ENCODE data around the gene UQCRH. TPM values are rescaled to one million over a fixed set of nuclear protein-coding genes. Genes with fewer than 3 reads are reported as not detected.

The UQCRH gene
- total RNA-seq (2021): 502 and 508 TPM in 2 replicates
- long read RNA-seq, transcript UQCRH-201 (4 exons, 604 nt): major isoform, 106 of 124 reads
- long read RNA-seq, transcript UQCRH-205 (5 exons, 674 nt): minor isoform, 10 of 124 reads
- long read RNA-seq, partial matches to known transcripts: 0 of 124 reads
- long read RNA-seq, other reads (novel, unspliced or antisense): 7 of 124 reads

GRCh38 chr1:46303038-46303871 is at the start of gene UQCRH, which contains the start of gene LRRC41:
Gene UQCRH (plus strand): TSS chr1:46303698. CDS start chr1:46303767, 69 bp downstream.
Gene LRRC41 (minus strand): TSS chr1:46303616. CDS start chr1:46303322, 294 bp downstream.
- Mint-ChIP-seq H3K9me3 (peaks cover 0 to 3% of the 10 kb centered on the region in 2 experiments; a peak in 1 of 5 replicates), H3K4me1 (peaks cover 42 to 58% of the 10 kb centered on the region in 2 experiments), H3K27ac (peak within 1 kb of the TSS; percentile 95 to 99 (median 97)), H3K4me3 (peak within 1 kb of the TSS; percentile 100), H3K36me3 (ENCODE audit: insufficient read depth in 1 of 3, low read depth in 3 of 3) (peaks cover 24 to 29% (median 25%) of the 10 kb centered on the region in 3 experiments), H3K27me3 (ENCODE audit: low read depth) (no peaks in the 10 kb centered on the region; the same call in 1 of the 2 replicates)
- no peaks in the 10 kb centered on the region for H3K9me3 ChIP-seq (ENCODE audit: control insufficient read depth, low read depth, low read length)
- H2AFZ ChIP-seq (ENCODE audit: low read length): no peak within 1 kb of the TSS
- no peak within 1 kb of the TSS for H4K8ac ChIP-seq (replicated peaks; ENCODE audit: insufficient read length, low read depth, low read length)
- H3K18ac ChIP-seq (ENCODE audit: insufficient read length, low read depth, low read length): peak within 1 kb of the TSS; percentile 75
- H3K27ac ChIP-seq (ENCODE audit: insufficient read length, low read depth, low read length): peak within 1 kb of the TSS; percentile 6
- no peaks in the 10 kb centered on the region for H3K27me3 ChIP-seq (ENCODE audit: insufficient read depth, low read length)
- no peak within 1 kb of the TSS for H2BK20ac ChIP-seq (ENCODE audit: low read depth, low read length, poor library complexity, severe bottlenecking)
- H3K4me1 ChIP-seq (ENCODE audit: insufficient read depth, low read length): no peaks in the 10 kb centered on the region; the same call in 1 of the 2 replicates
- DNase-seq: peak; percentile 96
- no peak within 1 kb of the TSS for H3T11ph ChIP-seq (ENCODE audit: low read length)
- H2BK5ac ChIP-seq (ENCODE audit: insufficient read length, low read length): no peak within 1 kb of the TSS
- no peak within 1 kb of the TSS for H2BK12ac ChIP-seq (ENCODE audit: insufficient read length, low read depth, low read length)
- peak within 1 kb of the TSS; percentile 98 for H3K9ac ChIP-seq (ENCODE audit: extremely low read depth, insufficient read length, low read length)
- H3K23ac ChIP-seq (ENCODE audit: insufficient read length, low read depth, low read length): no peak within 1 kb of the TSS
- H3K4ac ChIP-seq (ENCODE audit: low read depth, low read length): no peak within 1 kb of the TSS
- H2BK120ac ChIP-seq (ENCODE audit: low read depth, low read length, poor library complexity, severe bottlenecking): no peak within 1 kb of the TSS
- no peak within 1 kb of the TSS for H2BK15ac ChIP-seq (ENCODE audit: low read depth, low read length)
- TF ChIP-seq, protein P1, sequence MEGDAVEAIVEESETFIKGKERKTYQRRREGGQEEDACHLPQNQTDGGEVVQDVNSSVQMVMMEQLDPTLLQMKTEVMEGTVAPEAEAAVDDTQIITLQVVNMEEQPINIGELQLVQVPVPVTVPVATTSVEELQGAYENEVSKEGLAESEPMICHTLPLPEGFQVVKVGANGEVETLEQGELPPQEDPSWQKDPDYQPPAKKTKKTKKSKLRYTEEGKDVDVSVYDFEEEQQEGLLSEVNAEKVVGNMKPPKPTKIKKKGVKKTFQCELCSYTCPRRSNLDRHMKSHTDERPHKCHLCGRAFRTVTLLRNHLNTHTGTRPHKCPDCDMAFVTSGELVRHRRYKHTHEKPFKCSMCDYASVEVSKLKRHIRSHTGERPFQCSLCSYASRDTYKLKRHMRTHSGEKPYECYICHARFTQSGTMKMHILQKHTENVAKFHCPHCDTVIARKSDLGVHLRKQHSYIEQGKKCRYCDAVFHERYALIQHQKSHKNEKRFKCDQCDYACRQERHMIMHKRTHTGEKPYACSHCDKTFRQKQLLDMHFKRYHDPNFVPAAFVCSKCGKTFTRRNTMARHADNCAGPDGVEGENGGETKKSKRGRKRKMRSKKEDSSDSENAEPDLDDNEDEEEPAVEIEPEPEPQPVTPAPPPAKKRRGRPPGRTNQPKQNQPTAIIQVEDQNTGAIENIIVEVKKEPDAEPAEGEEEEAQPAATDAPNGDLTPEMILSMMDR (conservative IDR thresholded peaks at IDR 0.05): peak; percentile 10; the same call in 1 of the 3 replicates
- H3K23me2 ChIP-seq (ENCODE audit: insufficient read length, low read depth, low read length, poor library complexity, severe bottlenecking): peaks cover 13% of the 10 kb centered on the region
- peak within 1 kb of the TSS; percentile 1 for H4K5ac ChIP-seq (ENCODE audit: insufficient read length, low read depth, low read length)
- H4K91ac ChIP-seq (ENCODE audit: insufficient read length, low read depth, low read length): no peak within 1 kb of the TSS
- H3K56ac ChIP-seq (ENCODE audit: insufficient read length, low read depth, low read length): peak within 1 kb of the TSS; percentile 78
- no peak within 1 kb of the TSS for H2AK5ac ChIP-seq (ENCODE audit: insufficient read length, low read length)
- H3K79me1 ChIP-seq (ENCODE audit: insufficient read depth, low read depth, low read length, poor library complexity, severe bottlenecking): peaks cover 4% of the 10 kb centered on the region
- peaks cover 50% of the 10 kb centered on the region; the same call in 1 of the 2 replicates for H3K79me2 ChIP-seq (ENCODE audit: insufficient read depth, low read length)
- peak within 1 kb of the TSS; percentile 85 for H3K14ac ChIP-seq (ENCODE audit: insufficient read depth, low read length)
- H3K4me2 ChIP-seq (ENCODE audit: insufficient read depth, insufficient read length, low read length): peak within 1 kb of the TSS; percentile 75
- no peaks in the 10 kb centered on the region for H4K20me1 ChIP-seq (ENCODE audit: control insufficient read depth, insufficient read depth, insufficient read length)
- no CpG with 5 or more reads among the region's 61 CpGs for WGBS (ENCODE audit: extremely low coverage, insufficient read length, low lambda C conversion rate)
